Heart left ventricle (tissue), 13 donors: ENCODE results near the gene NFASC.

Experiments
- CTCF ChIP-seq, 12 donors: fragments of 200-600 bp; sonication (generic) in 4 of 12; IDR thresholded peaks; one replicate each; pipeline versions ENCODE4 v1.5.0 to v1.8.0; 2018 to 2022; ENCODE audit warnings: antibody characterized with exemption in 12 of 12, mild to moderate bottlenecking in 5 of 12
- POLR2A ChIP-seq, 2 donors: fragments of 450-650 bp; IDR thresholded peaks; one replicate each; pipeline ENCODE4 v1.6.1; 2017; ENCODE audit warnings: antibody characterized with exemption in 2 of 2, mild to moderate bottlenecking in 2 of 2, moderate library complexity in 2 of 2
- donor health status: ischemic (EF 13 %, LVEDD 7.1; RV severe dilation, severe dysfunction).
- donor health status: DM: no; HTN: yes; CAD: no.
- donor health status: DM: no; HTN: no; CAD: no.
- donor health status: ischemic (EF 25% LVEDD 6.9; RV normal size, moderate dysfunction).
- donor health status: ischemic (EF 25% LVEDD 5.7; RV mildly dilated, moderate dysfunction).
- donor health status: ischemic (EF 35%, LVEDD 5.7; RV mildly dilated, moderate dysfunction).
- donor health status: nonischemic (EF 11% LVEDD 7.7; RV severe dilation, severe dysfunction).
- donor health status: DM: yes; HTN: yes; CAD: no.
- donor health status: PGD.
- donor health status: ischemic (EF 29% LVEDD 5.4; RV normal size, mild dysfunction).
- donor health status: nonischemic (EF 23%, LVEDD 6.1; RV moderate dilation, normal function).

GRCh38 chr1:205030241-205030640, 159.6 kb downstream of the NFASC start:
- TF ChIP-seq CTCF (IDR thresholded peaks at IDR 0.05) = no peak
- TF ChIP-seq POLR2A (IDR thresholded peaks at IDR 0.05) = no peak
